HEK293 (cell line): ENCODE data around the gene KLHL30.

Source experiments
- SP2 ChIP-seq: fragments of 450-650 bp; formaldehyde crosslinking; IDR thresholded peaks from 2 replicates; pipeline ENCODE4 v1.5.1; 2016; ENCODE audit warnings: missing biosample characterization, missing genetic modification characterization
- ZNF558 ChIP-seq: fragments of 450-650 bp; formaldehyde crosslinking; IDR thresholded peaks from 2 replicates; pipeline ENCODE4 v1.5.1; 2016; ENCODE audit warnings: missing biosample characterization, missing genetic modification characterization
- TF ChIP-seq, protein P1 (sequence below): fragments of 450-650 bp; formaldehyde crosslinking; IDR thresholded peaks from 2 replicates; pipeline ENCODE4 v1.5.1; 2016; ENCODE audit warnings: missing biosample characterization, missing genetic modification characterization

DNA sequence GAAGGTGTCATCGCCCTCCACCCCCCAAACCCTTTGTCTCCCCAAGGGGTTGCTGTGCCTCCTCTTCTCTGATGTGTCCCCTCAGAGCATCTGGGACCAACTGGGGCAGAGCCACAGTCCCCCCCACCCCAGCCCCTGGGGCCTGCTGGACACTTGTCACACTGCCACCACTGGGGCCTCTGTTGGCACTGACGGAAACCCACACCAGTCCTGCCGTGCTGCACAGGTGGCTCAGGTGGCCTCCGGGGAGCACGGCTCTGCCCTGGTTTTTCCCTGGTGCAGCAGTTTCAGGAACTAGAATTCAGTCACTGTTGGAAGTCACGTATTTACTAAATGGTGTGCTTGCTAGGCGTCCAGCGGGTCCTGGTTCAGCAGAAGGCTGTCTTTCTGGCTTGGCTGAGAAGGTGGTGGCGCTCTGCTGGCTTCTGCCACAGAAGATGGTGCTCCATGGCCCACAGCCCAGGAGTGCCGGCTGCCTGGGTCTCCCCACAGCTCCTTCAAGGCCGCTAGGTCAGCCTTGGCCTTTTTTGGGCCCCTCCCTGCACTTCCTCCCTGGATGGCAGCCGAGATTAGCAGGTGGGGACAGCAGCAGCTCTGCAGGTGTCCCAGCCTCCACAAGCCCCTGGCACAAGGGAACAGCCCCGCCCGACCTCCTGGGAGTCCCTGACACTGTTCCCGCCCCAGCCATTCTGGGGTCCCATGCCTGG, 18.6 kb upstream of the KLHL30 start:
- TF ChIP-seq SP2 (tag by site-specific recombination) (no peak), ZNF558 (no peak)
- TF ChIP-seq, protein P1, sequence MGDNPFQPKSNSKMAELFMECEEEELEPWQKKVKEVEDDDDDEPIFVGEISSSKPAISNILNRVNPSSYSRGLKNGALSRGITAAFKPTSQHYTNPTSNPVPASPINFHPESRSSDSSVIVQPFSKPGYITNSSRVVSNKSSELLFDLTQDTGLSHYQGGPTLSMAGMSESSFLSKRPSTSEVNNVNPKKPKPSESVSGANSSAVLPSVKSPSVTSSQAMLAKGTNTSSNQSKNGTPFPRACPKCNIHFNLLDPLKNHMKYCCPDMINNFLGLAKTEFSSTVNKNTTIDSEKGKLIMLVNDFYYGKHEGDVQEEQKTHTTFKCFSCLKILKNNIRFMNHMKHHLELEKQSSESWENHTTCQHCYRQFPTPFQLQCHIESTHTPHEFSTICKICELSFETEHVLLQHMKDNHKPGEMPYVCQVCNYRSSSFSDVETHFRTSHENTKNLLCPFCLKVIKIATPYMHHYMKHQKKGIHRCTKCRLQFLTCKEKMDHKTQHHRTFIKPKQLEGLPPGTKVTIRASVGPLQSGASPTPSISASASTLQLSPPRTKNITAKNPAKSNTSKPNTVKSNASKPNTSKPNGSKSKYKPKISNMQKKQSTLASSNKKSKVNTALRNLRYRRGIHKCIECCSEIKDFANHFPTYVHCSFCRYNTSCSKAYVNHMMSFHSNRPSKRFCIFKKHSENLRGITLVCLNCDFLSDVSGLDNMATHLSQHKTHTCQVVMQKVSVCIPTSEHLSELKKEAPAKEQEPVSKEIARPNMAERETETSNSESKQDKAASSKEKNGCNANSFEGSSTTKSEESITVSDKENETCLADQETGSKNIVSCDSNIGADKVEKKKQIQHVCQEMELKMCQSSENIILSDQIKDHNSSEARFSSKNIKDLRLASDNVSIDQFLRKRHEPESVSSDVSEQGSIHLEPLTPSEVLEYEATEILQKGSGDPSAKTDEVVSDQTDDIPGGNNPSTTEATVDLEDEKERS: no peak
